ENCODE data around the gene JUNB. TPM values are rescaled to one million over a fixed set of nuclear protein-coding genes. Genes with fewer than 3 reads are reported as not detected.

Gene JUNB
- polyA plus RNA-seq, 2 of the 4 experiments (the other 2 are of a cell fraction): 55.6 to 94.7 TPM

- no peak overlapping the region for H3K4me2 ChIP-seq
- H3K9me3 ChIP-seq: no peaks in the 10 kb centered on the region
- POLR2A ChIA-PET: no interaction called here
- peaks cover 5% of the 10 kb centered on the region; the same call in 1 of the 3 replicates for H3K4me1 ChIP-seq
- DNase-seq (ENCODE audit: low read depth in 1 of 2, low spot score in 1 of 2) (no peak), FAIRE-seq (no peak), ATAC-seq (no peak)
- 88% methylated on average over 10 of the region's 22 CpGs for WGBS (ENCODE audit: missing lambda C conversion rate)
- CTCF ChIA-PET: interaction anchor here (0.6 to 38.2 kb wide), 3 partner anchors 24 to 51 kb away, joined by 3 to 725 read pairs (median 7); partner anchors contain the start of gene HOOK2
- no peak overlapping the region for H3K4me3 ChIP-seq
- H3K27ac ChIP-seq: no peak overlapping the region
- TF ChIP-seq EHMT2 (IDR thresholded peaks at IDR 0.05; ENCODE audit: low read depth): no peak
- no peak for TF ChIP-seq ZC3H11A (IDR thresholded peaks at IDR 0.05)
- TF ChIP-seq MYC (IDR thresholded peaks at IDR 0.05; ENCODE audit: borderline replicate concordance, low read length): no peak
- TF ChIP-seq, protein P1, sequence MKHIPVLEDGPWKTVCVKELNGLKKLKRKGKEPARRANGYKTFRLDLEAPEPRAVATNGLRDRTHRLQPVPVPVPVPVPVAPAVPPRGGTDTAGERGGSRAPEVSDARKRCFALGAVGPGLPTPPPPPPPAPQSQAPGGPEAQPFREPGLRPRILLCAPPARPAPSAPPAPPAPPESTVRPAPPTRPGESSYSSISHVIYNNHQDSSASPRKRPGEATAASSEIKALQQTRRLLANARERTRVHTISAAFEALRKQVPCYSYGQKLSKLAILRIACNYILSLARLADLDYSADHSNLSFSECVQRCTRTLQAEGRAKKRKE (CRISPR knock-in tag; IDR thresholded peaks at IDR 0.05; ENCODE audit: low read depth): no peak
- no peak for TF ChIP-seq NR3C1 (IDR thresholded peaks at IDR 0.05)
- no peak for TF ChIP-seq RFX5 (IDR thresholded peaks at IDR 0.05)
- no peak for TF ChIP-seq MAZ (IDR thresholded peaks at IDR 0.05; ENCODE audit: borderline replicate concordance, low read depth, low read length)
- no peak for TF ChIP-seq MAFK (IDR thresholded peaks at IDR 0.05; ENCODE audit: partially characterized antibody)
- no peak for TF ChIP-seq ZNF302 (CRISPR knock-in tag; IDR thresholded peaks at IDR 0.05)
- no peak for TF ChIP-seq PBX3 (IDR thresholded peaks at IDR 0.05)
- no peak for TF ChIP-seq HES2 (IDR thresholded peaks at IDR 0.05)
- TF ChIP-seq, protein P2, sequence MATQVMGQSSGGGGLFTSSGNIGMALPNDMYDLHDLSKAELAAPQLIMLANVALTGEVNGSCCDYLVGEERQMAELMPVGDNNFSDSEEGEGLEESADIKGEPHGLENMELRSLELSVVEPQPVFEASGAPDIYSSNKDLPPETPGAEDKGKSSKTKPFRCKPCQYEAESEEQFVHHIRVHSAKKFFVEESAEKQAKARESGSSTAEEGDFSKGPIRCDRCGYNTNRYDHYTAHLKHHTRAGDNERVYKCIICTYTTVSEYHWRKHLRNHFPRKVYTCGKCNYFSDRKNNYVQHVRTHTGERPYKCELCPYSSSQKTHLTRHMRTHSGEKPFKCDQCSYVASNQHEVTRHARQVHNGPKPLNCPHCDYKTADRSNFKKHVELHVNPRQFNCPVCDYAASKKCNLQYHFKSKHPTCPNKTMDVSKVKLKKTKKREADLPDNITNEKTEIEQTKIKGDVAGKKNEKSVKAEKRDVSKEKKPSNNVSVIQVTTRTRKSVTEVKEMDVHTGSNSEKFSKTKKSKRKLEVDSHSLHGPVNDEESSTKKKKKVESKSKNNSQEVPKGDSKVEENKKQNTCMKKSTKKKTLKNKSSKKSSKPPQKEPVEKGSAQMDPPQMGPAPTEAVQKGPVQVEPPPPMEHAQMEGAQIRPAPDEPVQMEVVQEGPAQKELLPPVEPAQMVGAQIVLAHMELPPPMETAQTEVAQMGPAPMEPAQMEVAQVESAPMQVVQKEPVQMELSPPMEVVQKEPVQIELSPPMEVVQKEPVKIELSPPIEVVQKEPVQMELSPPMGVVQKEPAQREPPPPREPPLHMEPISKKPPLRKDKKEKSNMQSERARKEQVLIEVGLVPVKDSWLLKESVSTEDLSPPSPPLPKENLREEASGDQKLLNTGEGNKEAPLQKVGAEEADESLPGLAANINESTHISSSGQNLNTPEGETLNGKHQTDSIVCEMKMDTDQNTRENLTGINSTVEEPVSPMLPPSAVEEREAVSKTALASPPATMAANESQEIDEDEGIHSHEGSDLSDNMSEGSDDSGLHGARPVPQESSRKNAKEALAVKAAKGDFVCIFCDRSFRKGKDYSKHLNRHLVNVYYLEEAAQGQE (IDR thresholded peaks at IDR 0.05): no peak
- TF ChIP-seq SMC3 (IDR thresholded peaks at IDR 0.05): no peak
Observed at GRCh38 chr19:12745166-12745897, 46.0 kb upstream of the JUNB start.

DNA sequence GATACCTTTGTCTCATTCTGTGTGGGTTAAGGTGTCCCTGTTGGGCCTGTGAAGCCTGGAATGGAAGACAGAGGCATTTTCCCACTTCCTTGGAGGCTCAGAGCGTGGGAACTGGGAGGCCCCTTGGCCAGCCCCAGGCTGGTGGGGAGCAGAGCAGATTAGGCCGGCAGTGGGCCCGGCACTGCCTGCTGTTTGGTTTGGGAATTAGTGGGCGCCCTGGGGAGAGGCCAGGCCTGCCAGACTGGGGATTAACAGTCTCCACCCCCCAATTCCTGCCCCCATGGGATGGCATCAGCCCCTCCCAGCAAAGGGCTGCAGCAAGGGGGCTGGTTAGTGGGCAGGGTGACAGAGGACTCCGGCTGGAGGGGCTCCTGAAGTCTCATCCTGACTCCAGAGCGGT, 42.8 kb upstream of the JUNB start:
- Histone ChIP-seq H3K4me3 (no peak overlapping the region), H3K27ac (no peak overlapping the region), H3K4me2 (no peak overlapping the region), H3K4me1 (peaks cover 5% of the 10 kb centered on the region; the same call in 1 of the 3 replicates), H3K9me3 (no peaks in the 10 kb centered on the region)
- FAIRE-seq (no peak), DNase-seq (ENCODE audit: low read depth in 1 of 2, low spot score in 1 of 2) (no peak), ATAC-seq (no peak)
- no peak for TF ChIP-seq ZSCAN20 (CRISPR knock-in tag; IDR thresholded peaks at IDR 0.05)
- no peak for TF ChIP-seq BHLHE40 (IDR thresholded peaks at IDR 0.05; ENCODE audit: low read depth, low read length)
- TF ChIP-seq TP53 (CRISPR knock-in tag; IDR thresholded peaks at IDR 0.05): no peak
- POLR2A ChIA-PET: interaction anchor here (1.8 kb wide), 1 partner anchor 9 kb away, joined by 4 read pairs; no protein-coding TSS in a partner anchor
- WGBS (ENCODE audit: missing lambda C conversion rate): 100% methylated on average over 1 of the region's 6 CpGs
- CTCF ChIA-PET: interaction anchor here (1.9 to 38.2 kb wide), 2 partner anchors 21 to 48 kb away, joined by 10 to 725 read pairs; partner anchors contain the start of gene HOOK2

Data from A549 (cell line).